BE2C (cell line): ENCODE data around the gene GNRH2.
"Not testable (repeated sequence)": the region's sequence is repeated elsewhere in the genome, so short reads cannot be mapped to it uniquely, and the experiment has no call there.

Source experiments
- DNase-seq: peaks from one replicate; pipeline ENCODE4 v3.0.0-alpha.2; 2020
- H3K27me3 ChIP-seq: fragments of 250-450 bp; sonication (Bioruptor Pico); 2 replicates; pipeline ENCODE4 v1.5.1; 2020; ENCODE audit warnings: mild to moderate bottlenecking
- H3K36me3 ChIP-seq: fragments of 250-450 bp; sonication (Bioruptor Pico); 2 replicates; pipeline ENCODE4 v1.5.1; 2020; ENCODE audit warnings: mild to moderate bottlenecking
- H3K4me1 ChIP-seq: fragments of 250-450 bp; sonication (Bioruptor Pico); 2 replicates; pipeline ENCODE4 v1.5.1; 2020
- H3K4me3 ChIP-seq: 2 replicates; pipeline ENCODE4 v1.5.1; 2011; ENCODE audit warnings: low read depth, low read length
- H3K9me3 ChIP-seq: fragments of 250-450 bp; sonication (Bioruptor Pico); 2 replicates; pipeline ENCODE4 v1.5.1; 2020
- TF ChIP-seq, protein P1 (sequence below): IDR thresholded peaks from 2 replicates; pipeline ENCODE4 v1.5.1; 2012; ENCODE audit warnings: mild to moderate bottlenecking, low read depth, low read length

The GNRH2 gene

DNA sequence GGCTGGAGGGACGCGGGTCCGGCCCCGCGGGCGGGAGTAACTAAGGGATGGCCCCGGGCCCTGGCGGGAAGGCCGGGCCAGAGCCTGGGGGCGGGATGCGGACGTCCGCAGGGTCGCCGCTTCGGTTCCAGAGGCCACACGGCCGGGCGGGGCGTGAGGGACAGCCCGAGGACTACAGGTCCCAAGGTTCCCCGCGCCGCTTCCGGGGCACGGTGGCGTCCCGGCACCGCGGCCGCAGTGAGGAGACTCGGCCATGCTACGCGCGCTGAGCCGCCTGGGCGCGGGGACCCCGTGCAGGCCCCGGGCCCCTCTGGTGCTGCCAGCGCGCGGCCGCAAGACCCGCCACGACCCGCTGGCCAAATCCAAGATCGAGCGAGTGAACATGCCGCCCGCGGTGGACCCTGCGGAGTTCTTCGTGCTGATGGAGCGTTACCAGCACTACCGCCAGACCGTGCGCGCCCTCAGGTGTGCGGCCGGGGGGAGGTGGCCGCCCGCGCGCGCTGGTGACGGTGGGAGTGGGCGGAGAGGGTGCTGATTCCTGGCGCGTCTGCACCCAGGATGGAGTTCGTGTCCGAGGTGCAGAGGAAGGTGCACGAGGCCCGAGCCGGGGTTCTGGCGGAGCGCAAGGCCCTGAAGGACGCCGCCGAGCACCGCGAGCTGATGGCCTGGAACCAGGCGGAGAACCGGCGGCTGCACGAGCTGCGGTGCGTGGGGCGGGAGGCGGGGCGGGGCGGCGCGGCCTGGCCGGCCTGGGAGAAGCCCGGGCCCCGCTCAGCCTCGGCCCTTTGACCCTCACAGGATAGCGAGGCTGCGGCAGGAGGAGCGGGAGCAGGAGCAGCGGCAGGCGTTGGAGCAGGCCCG is 2.6 kb downstream of the GNRH2 start, which contains the start of gene MRPS26:
TSS of gene MRPS26 (plus strand) at position 237 of the 861 bp plus-strand sequence. CDS start at position 254, 17 bp downstream.
- TF ChIP-seq, protein P1, sequence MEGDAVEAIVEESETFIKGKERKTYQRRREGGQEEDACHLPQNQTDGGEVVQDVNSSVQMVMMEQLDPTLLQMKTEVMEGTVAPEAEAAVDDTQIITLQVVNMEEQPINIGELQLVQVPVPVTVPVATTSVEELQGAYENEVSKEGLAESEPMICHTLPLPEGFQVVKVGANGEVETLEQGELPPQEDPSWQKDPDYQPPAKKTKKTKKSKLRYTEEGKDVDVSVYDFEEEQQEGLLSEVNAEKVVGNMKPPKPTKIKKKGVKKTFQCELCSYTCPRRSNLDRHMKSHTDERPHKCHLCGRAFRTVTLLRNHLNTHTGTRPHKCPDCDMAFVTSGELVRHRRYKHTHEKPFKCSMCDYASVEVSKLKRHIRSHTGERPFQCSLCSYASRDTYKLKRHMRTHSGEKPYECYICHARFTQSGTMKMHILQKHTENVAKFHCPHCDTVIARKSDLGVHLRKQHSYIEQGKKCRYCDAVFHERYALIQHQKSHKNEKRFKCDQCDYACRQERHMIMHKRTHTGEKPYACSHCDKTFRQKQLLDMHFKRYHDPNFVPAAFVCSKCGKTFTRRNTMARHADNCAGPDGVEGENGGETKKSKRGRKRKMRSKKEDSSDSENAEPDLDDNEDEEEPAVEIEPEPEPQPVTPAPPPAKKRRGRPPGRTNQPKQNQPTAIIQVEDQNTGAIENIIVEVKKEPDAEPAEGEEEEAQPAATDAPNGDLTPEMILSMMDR, result no peak
- Histone ChIP-seq H3K36me3 (peaks cover 4% of the 10 kb centered on the region), H3K27me3 (no peaks in the 10 kb centered on the region), H3K4me3 (peak within 1 kb of the TSS; percentile 71), H3K9me3 (no peaks in the 10 kb centered on the region), H3K4me1 (no peaks in the 10 kb centered on the region)
- peak; percentile 85 for DNase-seq

DNA sequence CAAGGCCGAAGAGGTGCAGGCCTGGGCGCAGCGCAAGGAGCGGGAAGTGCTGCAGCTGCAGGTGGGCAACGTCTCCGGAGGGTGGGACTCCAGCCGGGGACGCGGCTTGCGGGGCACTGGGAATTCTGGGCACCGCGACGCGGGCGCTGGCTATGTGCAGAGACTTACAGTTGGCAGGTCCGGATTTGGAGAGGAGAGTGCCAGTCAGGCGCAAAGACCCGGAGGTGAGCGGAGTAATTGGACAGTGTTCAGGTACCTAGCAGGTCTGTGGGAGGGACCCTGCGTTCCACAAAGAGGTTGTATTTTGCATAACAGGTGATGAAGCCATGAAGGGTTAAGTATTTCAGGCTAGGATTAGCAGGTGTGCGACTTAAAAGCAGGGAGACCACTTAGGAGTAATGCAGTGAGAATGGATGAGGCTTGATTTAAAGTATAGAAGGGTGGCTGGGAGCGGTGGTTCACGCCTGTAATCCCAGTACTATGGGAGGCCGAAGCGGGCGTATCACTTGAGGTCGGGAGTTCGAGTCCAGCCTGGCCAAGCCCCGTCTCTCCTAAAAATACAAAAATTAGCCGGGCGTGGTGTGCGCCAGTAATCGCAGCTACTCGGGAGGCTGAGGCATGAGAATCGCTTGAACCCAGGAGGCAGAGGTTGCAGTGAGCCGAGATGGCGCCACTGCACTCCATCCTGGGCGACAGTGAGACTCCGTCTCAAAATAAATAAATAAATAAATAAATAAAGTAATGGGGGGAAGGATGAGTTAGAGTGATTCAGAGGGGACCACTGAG is 3.4 kb downstream of the GNRH2 start:
- TF ChIP-seq, protein P1, result no peak
- no peaks in the 10 kb centered on the region for H3K27me3 ChIP-seq
- H3K4me1 ChIP-seq, result no peaks in the 10 kb centered on the region
- DNase-seq, result no peak
- no peaks in the 10 kb centered on the region for H3K9me3 ChIP-seq
- peak overlapping the region; percentile 71 for H3K4me3 ChIP-seq
- H3K36me3 ChIP-seq, result peaks cover 4% of the 10 kb centered on the region

GRCh38 chr20:3047486-3048419 is 4.3 kb downstream of the GNRH2 start:
- DNase-seq, result no peak
- Histone ChIP-seq H3K4me1 (no peaks in the 10 kb centered on the region), H3K36me3 (peaks cover 4% of the 10 kb centered on the region), H3K27me3 (no peaks in the 10 kb centered on the region), H3K9me3 (no peaks in the 10 kb centered on the region), H3K4me3 (no peak overlapping the region)
- TF ChIP-seq, protein P1, result no peak

GRCh38 chr20:3051385-3052019 is 8.1 kb downstream of the GNRH2 start:
- DNase-seq, result no peak
- no peaks in the 10 kb centered on the region for H3K4me1 ChIP-seq
- H3K36me3 ChIP-seq, result peaks cover 4% of the 10 kb centered on the region
- H3K27me3 ChIP-seq, result no peaks in the 10 kb centered on the region
- H3K9me3 ChIP-seq, result no peaks in the 10 kb centered on the region
- no peak overlapping the region for H3K4me3 ChIP-seq
- TF ChIP-seq, protein P1, result no peak

DNA sequence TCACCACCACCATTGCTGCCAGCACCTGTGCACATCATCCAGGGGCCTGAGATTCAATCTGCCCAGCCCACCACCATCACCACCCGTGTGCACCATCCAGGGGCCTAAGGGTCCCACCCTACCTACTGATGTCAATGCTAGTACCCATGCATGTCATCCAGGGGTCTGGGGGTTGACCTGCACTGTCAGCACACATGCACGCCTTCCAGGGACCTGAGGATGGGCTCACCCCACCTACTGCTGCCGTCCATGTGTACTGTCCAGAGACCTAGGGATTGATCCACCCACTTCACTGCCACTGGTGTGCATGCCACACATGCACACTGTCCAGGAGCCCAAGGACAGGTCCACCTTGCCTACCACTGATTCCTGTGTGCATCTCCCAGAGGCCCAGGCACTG is 16.1 kb downstream of the GNRH2 start:
- Histone ChIP-seq H3K36me3 (no peaks in the 10 kb centered on the region), H3K9me3 (no peaks in the 10 kb centered on the region), H3K27me3 (peaks cover 4% of the 10 kb centered on the region; the same call in 1 of the 2 replicates), H3K4me3 (no peak overlapping the region), H3K4me1 (no peaks in the 10 kb centered on the region)
- DNase-seq, result no peak
- TF ChIP-seq, protein P1, result no peak

DNA sequence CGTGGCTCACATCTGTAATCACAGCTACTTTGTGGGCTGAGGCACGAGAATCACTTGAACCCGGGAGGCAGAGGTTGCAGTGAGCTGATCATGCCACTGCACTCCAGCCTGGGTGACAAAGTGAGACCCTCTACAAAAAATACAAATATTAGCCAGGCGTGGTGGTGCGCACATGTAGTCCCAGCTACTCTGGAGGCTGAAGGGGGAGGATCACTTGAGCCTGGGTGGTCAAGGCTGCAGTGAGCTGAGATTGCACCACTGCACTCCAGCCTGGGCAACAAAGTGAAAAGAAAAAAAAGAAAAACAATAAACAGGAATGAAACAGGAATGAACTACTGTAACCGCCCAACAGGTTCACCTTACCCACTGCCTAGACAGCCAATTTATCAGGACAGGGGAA is 20.7 kb downstream of the GNRH2 start:
- not testable (repeated sequence) for H3K27me3 ChIP-seq, H3K36me3 ChIP-seq, DNase-seq, H3K4me3 ChIP-seq, H3K9me3 ChIP-seq, H3K4me1 ChIP-seq
